Measurements from ENCODE around the gene FGD1. TPM values are rescaled to one million over a fixed set of nuclear protein-coding genes. Genes with fewer than 3 reads are reported as not detected.

Gene FGD1
- total and polyA plus RNA-seq, 10 donors: 0.73 to 5.4 (median 3.4) TPM

- Histone ChIP-seq H3K9me3 (no peaks in the 10 kb centered on the region), H3K4me3 (no peak overlapping the region), H3K27me3 (replicated peaks in 1 of 7) (peaks cover 0 to 4% (median 0%) of the 10 kb centered on the region in 7 donors), H3K27ac (no peak overlapping the region), H3K36me3 (no peaks in the 10 kb centered on the region), H3K4me1 (peaks cover 0 to 4% (median 0%) of the 10 kb centered on the region in 6 donors)
- WGBS, 5 donors: 65 to 86% (median 66%) methylated on average over 2 of the region's 2 CpGs
- no peak for TF ChIP-seq POLR2AphosphoS5 (IDR thresholded peaks at IDR 0.05)
- TF ChIP-seq CTCF (IDR thresholded peaks at IDR 0.05 in 8 of 11, conservative IDR thresholded peaks at IDR 0.05 in 3 of 11): no peak
- TF ChIP-seq POLR2A (IDR thresholded peaks at IDR 0.05): no peak
- intact Hi-C loops (cut with DNase I; ENCODE audit: low total_unique reads): no loop called here
- no peak for DNase-seq
These were observed 88.8 kb downstream of the FGD1 start for GRCh38 chrX:54407266-54407665.

GRCh38 chrX:54397113-54397512 is 98.9 kb downstream of the FGD1 start:
- no peak overlapping the region for H3K4me3 ChIP-seq
- H3K36me3 ChIP-seq: no peaks in the 10 kb centered on the region
- WGBS, 5 donors: 80 to 100% (median 94%) methylated on average over 1 of the region's 1 CpG
- intact Hi-C loops (cut with DNase I; ENCODE audit: low total_unique reads): no loop called here
- no peaks in the 10 kb centered on the region for H3K27me3 ChIP-seq (replicated peaks in 1 of 7)
- H3K9me3 ChIP-seq: no peaks in the 10 kb centered on the region
- no peak overlapping the region for H3K27ac ChIP-seq
- no peak for TF ChIP-seq POLR2A (IDR thresholded peaks at IDR 0.05)
- TF ChIP-seq POLR2AphosphoS5 (IDR thresholded peaks at IDR 0.05): no peak
- no peak for TF ChIP-seq CTCF (IDR thresholded peaks at IDR 0.05 in 8 of 11, conservative IDR thresholded peaks at IDR 0.05 in 3 of 11)
- no peaks in the 10 kb centered on the region for H3K4me1 ChIP-seq
- no peak for DNase-seq

Other genes starting within 250 kb of the FGD1 start
- 1 to 10 TPM in 5 of 7 donors, under 1 TPM in 2; 0.83 to 1.8 (median 1.1) TPM for gene WNK3, start 138.2 kb downstream of the FGD1 start, total RNA-seq
- gene WNK3, start 138.2 kb downstream of the FGD1 start, polyA plus RNA-seq: under 1 TPM; 0.06 to 0.11 (median 0.10) TPM
- gene TSR2, start 55.8 kb downstream of the FGD1 start, total RNA-seq: 10 to 100 TPM; 21.4 to 46.4 (median 35.1) TPM
- 10 to 100 TPM; 25.5 to 42.3 (median 31.3) TPM for gene TSR2, start 55.8 kb downstream of the FGD1 start, polyA plus RNA-seq
- 10 to 100 TPM; 30.8 to 52.3 (median 40.6) TPM for gene GNL3L, start 34.0 kb upstream of the FGD1 start, total RNA-seq
- 1 to 10 TPM; 3.0 to 8.8 (median 3.9) TPM for gene GNL3L, start 34.0 kb upstream of the FGD1 start, polyA plus RNA-seq

Data from spleen (tissue), 11 donors.